NB4 (cell line): ENCODE data around the gene WRNIP1.

Experiments used
- CTCF ChIP-seq: IDR thresholded peaks from one replicate; pipeline ENCODE4 v1.5.1; 2012; ENCODE audit warnings: low read depth, low read length
- POLR2A ChIP-seq: IDR thresholded peaks from 2 replicates; pipeline ENCODE4 v1.6.1; 2011; ENCODE audit warnings: mild to moderate bottlenecking; ENCODE audit not compliant: insufficient read length; ENCODE audit errors: extremely low read depth

- TF ChIP-seq CTCF (no peak), POLR2A (no peak)
These were observed 30.6 kb upstream of the WRNIP1 start for GRCh38 chr6:2734488-2735166.
